ENCODE results near the gene COL19A1.

- TF ChIP-seq, protein P1, sequence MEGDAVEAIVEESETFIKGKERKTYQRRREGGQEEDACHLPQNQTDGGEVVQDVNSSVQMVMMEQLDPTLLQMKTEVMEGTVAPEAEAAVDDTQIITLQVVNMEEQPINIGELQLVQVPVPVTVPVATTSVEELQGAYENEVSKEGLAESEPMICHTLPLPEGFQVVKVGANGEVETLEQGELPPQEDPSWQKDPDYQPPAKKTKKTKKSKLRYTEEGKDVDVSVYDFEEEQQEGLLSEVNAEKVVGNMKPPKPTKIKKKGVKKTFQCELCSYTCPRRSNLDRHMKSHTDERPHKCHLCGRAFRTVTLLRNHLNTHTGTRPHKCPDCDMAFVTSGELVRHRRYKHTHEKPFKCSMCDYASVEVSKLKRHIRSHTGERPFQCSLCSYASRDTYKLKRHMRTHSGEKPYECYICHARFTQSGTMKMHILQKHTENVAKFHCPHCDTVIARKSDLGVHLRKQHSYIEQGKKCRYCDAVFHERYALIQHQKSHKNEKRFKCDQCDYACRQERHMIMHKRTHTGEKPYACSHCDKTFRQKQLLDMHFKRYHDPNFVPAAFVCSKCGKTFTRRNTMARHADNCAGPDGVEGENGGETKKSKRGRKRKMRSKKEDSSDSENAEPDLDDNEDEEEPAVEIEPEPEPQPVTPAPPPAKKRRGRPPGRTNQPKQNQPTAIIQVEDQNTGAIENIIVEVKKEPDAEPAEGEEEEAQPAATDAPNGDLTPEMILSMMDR (IDR thresholded peaks at IDR 0.05), result no peak
- no peak for TF ChIP-seq ZFX (IDR thresholded peaks at IDR 0.05; ENCODE audit: borderline replicate concordance)
Observed at GRCh38 chr6:69900869-69901268, 34.5 kb downstream of the COL19A1 start.
